HEK293 (cell line): ENCODE results near the gene USP7.

Source experiments
- CTCF ChIA-PET: fragments of 350-600 bp; formaldehyde crosslinking; extraction: SDS; loops from one replicate; lab custom pipeline; 2021; ENCODE audit warnings: antibody characterized with exemption; lab: Yijun Ruan, JAX
- POLR2A ChIA-PET: fragments of 300-600 bp; formaldehyde crosslinking; extraction: SDS; loops from one replicate; lab custom pipeline; 2020; ENCODE audit warnings: antibody characterized with exemption, inconsistent platforms; lab: Yijun Ruan, JAX
- H3K27ac ChIP-seq: fragments of 200-500 bp; sonication (Bioruptor generic); 2 replicates; pipeline ENCODE4 v1.5.1; 2014; ENCODE audit warnings: low read depth, low read length, control low read depth, inconsistent platforms; ENCODE audit errors: extremely low read depth
- H3K36me3 ChIP-seq, 2 experiments: fragments of 200-500 bp in 1 of 2; sonication (Bioruptor generic) in 1 of 2; 1 replicate in 1 of 2; 2 replicates in 1 of 2; pipeline ENCODE4 v1.5.1; 2014 to 2017; ENCODE audit warnings: inconsistent platforms in 2 of 2, low read length in 2 of 2; ENCODE audit not compliant: control insufficient read depth in 2 of 2, insufficient read depth in 1 of 2
- H3K4me1 ChIP-seq: fragments of 200-500 bp; sonication (Bioruptor generic); 2 replicates; pipeline ENCODE4 v1.5.1; 2014; ENCODE audit warnings: mild to moderate bottlenecking, low read length, inconsistent platforms; ENCODE audit not compliant: control insufficient read depth, insufficient read depth
- H3K4me3 ChIP-seq: 2 replicates; pipeline ENCODE4 v1.5.1; 2011; ENCODE audit warnings: low read depth, mild to moderate bottlenecking, control low read depth, low read length, moderate library complexity
- H3K9me3 ChIP-seq: fragments of 200-500 bp; sonication (Bioruptor generic); 2 replicates; pipeline ENCODE4 v1.5.1; 2014; ENCODE audit warnings: low read depth, low read length, inconsistent platforms; ENCODE audit not compliant: control insufficient read depth, insufficient read depth
- EGR2 ChIP-seq: fragments of 450-650 bp; formaldehyde crosslinking; IDR thresholded peaks from 2 replicates; pipeline ENCODE4 v1.5.1; 2016; ENCODE audit warnings: low read depth, missing biosample characterization, missing genetic modification characterization
- HOXC10 ChIP-seq: sonication (generic); formaldehyde crosslinking; IDR thresholded peaks from 2 replicates; pipeline ENCODE4 v1.8.1; 2023; ENCODE audit warnings: mild to moderate bottlenecking, missing genetic modification reagents
- KLF8 ChIP-seq: fragments of 450-650 bp; formaldehyde crosslinking; IDR thresholded peaks from 2 replicates; pipeline ENCODE4 v1.5.1; 2016; ENCODE audit warnings: missing biosample characterization, missing genetic modification characterization
- PRDM2 ChIP-seq: fragments of 450-650 bp; formaldehyde crosslinking; IDR thresholded peaks from 2 replicates; pipeline ENCODE4 v1.5.1; 2016; ENCODE audit warnings: missing biosample characterization, missing genetic modification characterization, borderline replicate concordance
- PRDM6 ChIP-seq: fragments of 450-650 bp; formaldehyde crosslinking; IDR thresholded peaks from 2 replicates; pipeline ENCODE4 v1.5.1; 2017; ENCODE audit warnings: missing biosample characterization, missing genetic modification characterization
- ZNF121 ChIP-seq: fragments of 450-650 bp; formaldehyde crosslinking; IDR thresholded peaks from 2 replicates; pipeline ENCODE4 v1.5.1; 2016; ENCODE audit warnings: missing biosample characterization, missing genetic modification characterization
- ZNF239 ChIP-seq: fragments of 450-650 bp; formaldehyde crosslinking; IDR thresholded peaks from 2 replicates; pipeline ENCODE4 v1.5.1; 2016; ENCODE audit warnings: missing biosample characterization, missing genetic modification characterization
- ZNF280C ChIP-seq: fragments of 450-650 bp; formaldehyde crosslinking; IDR thresholded peaks from 2 replicates; pipeline ENCODE4 v1.5.1; 2016; ENCODE audit warnings: missing biosample characterization, missing genetic modification characterization
- ZNF513 ChIP-seq: fragments of 450-650 bp; IDR thresholded peaks from 2 replicates; pipeline ENCODE4 v1.5.1; 2018; ENCODE audit warnings: missing biosample characterization, missing genetic modification characterization
- ZNF558 ChIP-seq: fragments of 450-650 bp; formaldehyde crosslinking; IDR thresholded peaks from 2 replicates; pipeline ENCODE4 v1.5.1; 2016; ENCODE audit warnings: missing biosample characterization, missing genetic modification characterization
- ZNF777 ChIP-seq: fragments of 450-650 bp; formaldehyde crosslinking; IDR thresholded peaks from 2 replicates; pipeline ENCODE4 v1.5.1; 2017; ENCODE audit warnings: missing biosample characterization, missing genetic modification characterization, borderline replicate concordance
- ZNF830 ChIP-seq: fragments of 450-650 bp; IDR thresholded peaks from 2 replicates; pipeline ENCODE4 v1.5.0; 2018; ENCODE audit warnings: missing biosample characterization, missing genetic modification characterization, low read depth, mild to moderate bottlenecking, moderate library complexity

The USP7 gene

GRCh38 chr16:8946544-8946943 is 17.2 kb downstream of the USP7 start:
- Histone ChIP-seq H3K9me3 (no peaks in the 10 kb centered on the region), H3K36me3 (no peaks in the 10 kb centered on the region), H3K4me3 (no peak overlapping the region), H3K4me1 (peaks cover 36% of the 10 kb centered on the region), H3K27ac (no peak overlapping the region)
- TF ChIP-seq PRDM2 (no peak), EGR2 (tag by site-specific recombination) (peak; percentile 48)
- ChIA-PET POLR2A (no interaction called here), CTCF (interaction anchor here (1.0 to 6.0 kb wide), 3 partner anchors 10 to 62 kb away, joined by 4 to 32 read pairs (median 5); no protein-coding TSS in a partner anchor)

DNA sequence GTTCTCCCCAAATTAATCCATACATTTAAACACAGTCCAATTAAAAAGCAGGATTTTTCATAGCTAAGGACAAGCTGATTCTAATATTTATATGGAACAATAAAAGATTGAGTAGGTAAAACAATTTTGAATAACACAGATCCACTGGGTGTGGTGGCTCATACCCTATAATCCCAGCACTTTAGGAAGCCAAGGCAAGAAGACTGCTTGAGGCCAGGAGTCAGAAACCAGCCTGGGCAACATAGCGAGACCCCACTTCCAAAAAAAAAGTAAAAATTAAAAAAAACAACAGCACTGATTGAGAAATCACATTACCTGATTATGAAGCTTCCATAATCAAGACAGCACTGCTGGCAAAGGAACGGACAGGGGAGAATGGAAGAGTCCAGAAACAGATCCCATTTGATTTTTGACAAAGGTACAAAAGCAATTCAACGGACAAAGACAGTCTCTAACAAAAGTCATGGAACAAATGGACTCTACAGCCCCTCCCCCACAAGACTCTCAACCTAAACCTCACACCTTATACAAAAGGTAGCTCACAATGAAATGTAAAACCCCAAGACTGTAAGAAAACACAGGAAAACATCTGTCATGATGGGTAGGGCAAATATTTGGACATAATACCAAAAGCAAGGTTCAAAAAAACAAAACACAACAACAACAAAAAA is 17.9 kb downstream of the USP7 start:
- TF ChIP-seq ZNF239 (tag by site-specific recombination) (no peak), ZNF121 (tag by site-specific recombination) (peak; percentile 30; the same call in 1 of the 2 replicates)
- CTCF ChIA-PET, result interaction anchor here (1.0 to 6.0 kb wide), 4 partner anchors 9 to 88 kb away, joined by 4 to 32 read pairs (median 4); no protein-coding TSS in a partner anchor
- Histone ChIP-seq H3K9me3 (no peaks in the 10 kb centered on the region), H3K4me3 (no peak overlapping the region), H3K4me1 (peaks cover 28% of the 10 kb centered on the region), H3K36me3 (no peaks in the 10 kb centered on the region), H3K27ac (no peak overlapping the region)
- POLR2A ChIA-PET, result no interaction called here

DNA sequence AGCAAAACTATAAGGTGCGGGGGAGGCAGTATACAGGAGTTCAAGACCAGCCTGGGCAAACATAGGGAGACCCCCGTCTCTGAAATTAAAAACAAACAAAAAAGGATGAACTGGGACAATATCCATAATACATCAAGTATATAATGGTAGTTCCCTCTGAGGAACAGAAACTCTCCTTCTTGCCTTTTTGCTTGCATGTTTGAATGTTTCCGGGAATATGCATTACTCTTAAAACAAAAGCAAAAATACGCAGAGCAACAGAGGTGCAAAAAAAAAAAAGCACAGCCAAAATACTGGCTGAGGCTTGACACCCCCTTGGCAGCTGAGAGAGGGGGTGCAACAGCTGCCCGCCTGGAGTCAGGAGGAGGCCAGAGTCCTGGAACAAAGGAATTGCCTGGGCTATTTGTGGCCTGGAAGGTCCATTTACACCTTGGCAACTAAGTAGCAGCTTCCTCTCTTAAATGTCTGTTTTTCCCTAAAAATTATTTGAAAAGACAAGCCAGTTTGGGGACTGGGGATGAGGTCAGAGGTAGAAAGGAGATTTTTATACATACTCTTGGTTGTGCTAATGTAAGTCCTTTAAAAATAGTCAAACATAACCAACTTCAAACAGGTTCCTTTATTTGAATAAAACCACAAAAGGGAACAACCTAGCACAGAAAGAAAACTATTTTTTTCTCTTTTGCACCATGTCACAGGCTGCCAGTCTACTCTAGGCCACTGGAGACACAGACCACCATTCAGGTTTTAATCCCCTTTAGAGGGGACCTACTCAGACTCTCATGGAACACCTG is 19.5 kb downstream of the USP7 start:
- ChIA-PET POLR2A (no interaction called here), CTCF (interaction anchor here (0.6 to 1.9 kb wide), 4 partner anchors 31 to 89 kb away, joined by 3 to 8 read pairs (median 4); no protein-coding TSS in a partner anchor)
- no peak overlapping the region for H3K4me3 ChIP-seq
- no peak overlapping the region for H3K27ac ChIP-seq
- H3K36me3 ChIP-seq, result no peaks in the 10 kb centered on the region
- TF ChIP-seq ZNF558 (tag by site-specific recombination), result no peak
- TF ChIP-seq ZNF513 (tag by site-specific recombination), result no peak
- TF ChIP-seq ZNF280C, result no peak
- no peak for TF ChIP-seq HOXC10 (CRISPR knock-in tag)
- no peak for TF ChIP-seq ZNF777 (tag by site-specific recombination)
- TF ChIP-seq PRDM6 (tag by site-specific recombination), result peak; percentile 40; the same call in 1 of the 2 replicates
- TF ChIP-seq KLF8, result no peak
- TF ChIP-seq ZNF830 (tag by site-specific recombination), result no peak
- no peak for TF ChIP-seq ZNF239 (tag by site-specific recombination)
- no peaks in the 10 kb centered on the region for H3K9me3 ChIP-seq
- peaks cover 19% of the 10 kb centered on the region for H3K4me1 ChIP-seq
